ENCODE data around the gene HBG2.

HBG2 gene

DNA sequence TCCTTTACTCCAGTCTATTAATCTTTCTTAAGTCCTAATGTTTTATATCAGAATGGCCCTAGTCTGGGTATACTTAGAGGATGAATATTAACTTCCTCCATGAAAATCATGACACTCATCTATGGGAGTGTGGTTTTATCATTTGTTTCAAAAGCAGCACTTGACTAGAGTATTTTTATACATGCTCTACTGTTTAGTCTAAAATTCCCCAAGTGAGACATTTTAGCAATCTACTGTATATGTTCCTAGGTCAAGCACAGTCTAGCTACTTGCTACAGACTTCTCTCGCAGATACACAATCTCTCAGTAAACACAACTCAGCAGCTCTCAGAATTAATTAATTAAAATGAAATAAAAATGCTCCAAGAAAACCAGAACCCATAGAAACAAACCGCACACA is 24.8 kb downstream of the HBG2 start:
- no peak for DNase-seq (ENCODE audit: low read depth in 3 of 3)

DNA sequence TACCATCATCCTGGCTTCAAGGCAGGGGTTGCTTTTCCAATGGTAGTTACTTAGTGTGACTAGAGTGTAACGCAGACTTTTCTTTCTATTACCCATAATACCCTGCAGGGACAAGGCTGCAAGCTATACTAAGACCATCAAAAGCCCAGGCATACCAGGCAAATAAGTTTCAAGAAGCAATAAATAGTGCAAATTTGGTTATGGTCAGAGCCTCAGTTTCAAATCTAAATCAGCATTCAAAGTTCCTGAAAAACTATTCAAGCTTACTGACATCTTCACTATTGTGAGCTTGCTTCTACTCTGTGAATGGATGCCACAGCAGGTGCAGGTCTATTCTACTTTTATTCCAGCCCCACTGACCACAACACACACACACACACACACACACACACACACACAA is 25.2 kb downstream of the HBG2 start:
- no peak for DNase-seq (ENCODE audit: low read depth in 3 of 3)

DNA sequence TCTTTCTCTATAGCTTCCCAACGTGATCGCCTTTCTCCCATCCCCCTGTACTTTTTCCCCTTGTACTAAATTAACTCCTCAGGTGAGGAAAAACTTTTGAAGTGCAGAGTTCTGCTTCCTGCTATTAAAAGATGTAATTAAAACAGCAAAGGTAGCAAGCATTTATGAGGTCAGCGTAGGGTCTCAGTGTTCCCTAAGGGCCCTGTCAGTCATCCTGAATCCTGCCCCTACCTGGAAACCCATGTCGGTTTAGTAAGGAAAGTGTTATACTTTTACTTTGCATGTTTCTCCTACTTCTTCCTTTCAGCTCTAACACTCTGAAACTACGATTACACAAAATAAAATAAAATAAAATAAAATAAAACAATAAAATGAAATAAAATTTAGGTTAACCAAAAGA is 26.5 kb downstream of the HBG2 start:
- no peak for DNase-seq (ENCODE audit: low read depth in 3 of 3)

DNA sequence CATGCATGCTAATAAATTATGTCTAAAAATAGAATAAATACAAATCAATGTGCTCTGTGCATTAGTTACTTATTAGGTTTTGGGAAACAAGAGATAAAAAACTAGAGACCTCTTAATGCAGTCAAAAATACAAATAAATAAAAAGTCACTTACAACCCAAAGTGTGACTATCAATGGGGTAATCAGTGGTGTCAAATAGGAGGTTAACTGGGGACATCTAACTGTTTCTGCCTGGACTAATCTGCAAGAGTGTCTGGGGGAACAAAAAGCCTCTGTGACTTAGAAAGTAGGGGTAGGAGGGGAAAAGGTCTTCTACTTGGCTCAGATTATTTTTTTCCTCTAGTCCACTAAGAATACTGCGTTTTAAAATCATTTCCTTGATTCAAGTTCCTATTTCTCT is 26.9 kb downstream of the HBG2 start:
- DNase-seq (ENCODE audit: low read depth in 3 of 3): no peak

DNA sequence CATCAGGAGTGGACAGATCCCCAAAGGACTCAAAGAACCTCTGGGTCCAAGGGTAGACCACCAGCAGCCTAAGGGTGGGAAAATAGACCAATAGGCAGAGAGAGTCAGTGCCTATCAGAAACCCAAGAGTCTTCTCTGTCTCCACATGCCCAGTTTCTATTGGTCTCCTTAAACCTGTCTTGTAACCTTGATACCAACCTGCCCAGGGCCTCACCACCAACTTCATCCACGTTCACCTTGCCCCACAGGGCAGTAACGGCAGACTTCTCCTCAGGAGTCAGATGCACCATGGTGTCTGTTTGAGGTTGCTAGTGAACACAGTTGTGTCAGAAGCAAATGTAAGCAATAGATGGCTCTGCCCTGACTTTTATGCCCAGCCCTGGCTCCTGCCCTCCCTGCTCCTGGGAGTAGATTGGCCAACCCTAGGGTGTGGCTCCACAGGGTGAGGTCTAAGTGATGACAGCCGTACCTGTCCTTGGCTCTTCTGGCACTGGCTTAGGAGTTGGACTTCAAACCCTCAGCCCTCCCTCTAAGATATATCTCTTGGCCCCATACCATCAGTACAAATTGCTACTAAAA is 27.8 kb downstream of the HBG2 start, which contains the start of gene HBB:
Gene HBB, minus strand, starts transcription at position 340 of the 579 bp plus-strand sequence. Its CDS starts 50 bp downstream, at position 290.
- DNase-seq (ENCODE audit: low read depth in 3 of 3): no peak

DNA sequence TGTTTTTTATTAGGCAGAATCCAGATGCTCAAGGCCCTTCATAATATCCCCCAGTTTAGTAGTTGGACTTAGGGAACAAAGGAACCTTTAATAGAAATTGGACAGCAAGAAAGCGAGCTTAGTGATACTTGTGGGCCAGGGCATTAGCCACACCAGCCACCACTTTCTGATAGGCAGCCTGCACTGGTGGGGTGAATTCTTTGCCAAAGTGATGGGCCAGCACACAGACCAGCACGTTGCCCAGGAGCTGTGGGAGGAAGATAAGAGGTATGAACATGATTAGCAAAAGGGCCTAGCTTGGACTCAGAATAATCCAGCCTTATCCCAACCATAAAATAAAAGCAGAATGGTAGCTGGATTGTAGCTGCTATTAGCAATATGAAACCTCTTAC is 29.1 kb downstream of the HBG2 start:
- no peak for DNase-seq (ENCODE audit: low read depth in 3 of 3)

DNA sequence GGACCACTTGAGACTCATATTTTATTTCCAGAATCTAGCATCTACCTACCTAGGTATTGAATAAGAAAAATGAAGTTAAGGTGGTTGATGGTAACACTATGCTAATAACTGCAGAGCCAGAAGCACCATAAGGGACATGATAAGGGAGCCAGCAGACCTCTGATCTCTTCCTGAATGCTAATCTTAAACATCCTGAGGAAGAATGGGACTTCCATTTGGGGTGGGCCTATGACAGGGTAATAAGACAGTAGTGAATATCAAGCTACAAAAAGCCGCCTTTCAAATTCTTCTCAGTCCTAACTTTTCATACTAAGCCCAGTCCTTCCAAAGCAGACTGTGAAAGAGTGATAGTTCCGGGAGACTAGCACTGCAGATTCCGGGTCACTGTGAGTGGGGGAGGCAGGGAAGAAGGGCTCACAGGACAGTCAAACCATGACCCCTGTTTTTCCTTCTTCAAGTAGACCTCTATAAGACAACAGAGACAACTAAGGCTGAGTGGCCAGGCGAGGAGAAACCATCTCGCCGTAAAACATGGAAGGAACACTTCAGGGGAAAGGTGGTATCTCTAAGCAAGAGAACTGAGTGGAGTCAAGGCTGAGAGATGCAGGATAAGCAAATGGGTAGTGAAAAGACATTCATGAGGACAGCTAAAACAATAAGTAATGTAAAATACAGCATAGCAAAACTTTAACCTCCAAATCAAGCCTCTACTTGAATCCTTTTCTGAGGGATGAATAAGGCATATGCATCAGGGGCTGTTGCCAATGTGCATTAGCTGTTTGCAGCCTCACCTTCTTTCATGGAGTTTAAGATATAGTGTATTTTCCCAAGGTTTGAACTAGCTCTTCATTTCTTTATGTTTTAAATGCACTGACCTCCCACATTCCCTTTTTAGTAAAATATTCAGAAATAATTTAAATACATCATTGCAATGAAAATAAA is 29.8 kb downstream of the HBG2 start:
- no peak for DNase-seq (ENCODE audit: low read depth in 3 of 3)

DNA sequence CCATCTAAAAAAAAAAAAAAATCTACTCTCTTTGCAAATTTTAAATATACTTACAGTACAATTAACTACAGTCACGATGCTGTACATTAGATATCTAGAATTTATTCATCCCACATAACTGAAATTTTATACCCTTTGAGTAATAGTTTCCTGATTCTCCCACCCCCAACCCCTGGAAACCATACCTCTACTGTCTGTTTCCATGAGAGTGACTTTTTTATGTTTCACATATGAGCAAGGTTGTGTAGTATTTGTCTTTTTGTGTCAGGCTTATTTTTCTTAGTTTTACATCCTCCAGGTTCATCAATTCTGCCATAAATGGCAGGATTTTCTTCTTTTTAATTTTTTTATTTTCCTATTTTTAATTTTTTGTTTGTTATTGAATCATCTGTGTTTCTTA is 30.9 kb downstream of the HBG2 start:
- DNase-seq (ENCODE audit: low read depth in 3 of 3): no peak

DNA sequence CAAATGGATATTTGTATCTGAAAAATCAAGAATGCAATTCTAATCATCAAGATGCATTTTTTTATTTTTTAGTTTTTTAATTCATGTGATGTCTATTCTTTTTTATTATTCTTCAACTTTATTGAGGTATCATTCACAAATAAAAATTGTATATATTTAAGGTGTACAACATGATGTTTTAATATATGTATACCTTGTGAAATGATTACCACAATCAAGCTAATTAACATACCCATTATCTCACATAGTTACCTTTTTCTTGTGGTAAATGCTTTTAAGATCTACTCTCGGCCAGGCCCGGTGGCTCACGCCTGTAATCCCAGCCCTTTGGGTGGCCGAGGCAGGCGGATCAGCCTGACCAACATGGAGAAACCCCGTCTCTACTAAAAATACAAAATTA is 31.4 kb downstream of the HBG2 start:
- no peak for DNase-seq (ENCODE audit: low read depth in 3 of 3)

DNA sequence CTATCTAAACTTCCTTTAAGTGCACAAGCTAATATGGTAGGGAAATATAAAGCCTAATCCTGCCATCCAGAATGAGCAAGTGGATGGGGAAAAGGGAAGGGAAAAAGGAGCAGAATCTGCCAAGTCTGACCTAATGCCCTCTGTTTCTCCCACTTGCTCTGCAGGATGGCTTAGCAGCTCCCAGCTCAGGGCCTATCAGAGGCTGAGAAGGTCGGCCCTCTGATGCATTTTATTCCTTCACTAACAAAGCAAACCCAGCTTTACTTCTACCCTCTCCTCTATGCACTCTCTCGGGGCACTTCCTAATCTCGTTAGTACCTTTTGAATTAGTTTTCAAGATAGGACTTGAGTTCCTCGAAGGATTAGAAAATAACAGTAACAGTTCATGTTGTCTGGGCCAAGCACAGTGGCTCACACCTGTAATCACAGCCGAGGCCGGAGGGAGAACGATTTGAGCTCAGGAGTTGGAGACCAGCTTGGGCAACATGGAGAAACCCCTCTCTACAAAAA is 44.1 kb downstream of the HBG2 start:
- no peak for DNase-seq (ENCODE audit: low read depth in 3 of 3)

DNA sequence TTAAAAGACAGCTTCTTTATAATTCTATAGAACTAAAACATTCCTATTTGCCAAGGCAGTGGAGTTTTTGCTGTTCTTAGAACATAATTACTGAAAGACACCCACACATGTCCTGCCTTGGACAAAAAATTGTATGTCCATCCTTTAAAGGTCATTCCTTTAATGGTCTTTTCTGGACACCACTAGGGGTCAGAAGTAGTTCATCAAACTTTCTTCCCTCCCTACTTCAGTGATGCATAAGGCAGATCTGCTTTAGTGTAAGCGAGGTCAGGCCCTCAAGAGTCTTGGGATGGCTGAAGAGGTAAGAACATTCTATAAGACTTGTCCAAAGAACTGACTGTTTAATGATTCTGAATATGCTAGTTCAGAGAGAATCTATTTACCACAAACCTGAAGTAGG is 49.8 kb downstream of the HBG2 start:
- DNase-seq (ENCODE audit: low read depth in 3 of 3): no peak

DNA sequence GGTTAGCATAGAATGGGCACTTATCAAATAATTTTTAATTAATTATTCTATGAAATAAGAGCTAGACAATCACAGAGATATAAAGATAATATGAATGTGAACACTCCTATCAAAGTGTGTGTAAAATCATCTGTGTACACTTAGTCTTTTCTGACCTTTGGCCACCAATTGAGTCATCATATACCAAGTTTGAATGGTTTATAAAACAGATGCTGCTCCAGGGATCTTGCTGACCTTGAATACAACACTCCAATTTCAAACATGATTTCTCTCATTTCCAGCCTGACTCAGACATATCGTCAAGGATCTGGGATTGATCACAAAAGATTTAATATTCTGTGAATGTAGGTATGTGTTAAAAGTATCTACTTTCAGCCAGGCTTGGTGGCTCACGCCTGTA is 51.2 kb downstream of the HBG2 start:
- DNase-seq (ENCODE audit: low read depth in 3 of 3): no peak

All from stimulated activated CD4-positive, alpha-beta T cell treated with anti-CD3 and anti-CD28 coated beads, TNF-alpha, amount 100 ng/mL, for 48 hours (primary cell).